Mesenchymal stem cell (in vitro differentiated cells and primary cell): ENCODE measurements around the gene SCARF2.
"Not testable (repeated sequence)": the region's sequence is repeated elsewhere in the genome, so short reads cannot be mapped to it uniquely, and the experiment has no call there.

Experiments used
- DNase-seq: peaks from one replicate; pipeline ENCODE4 v3.0.0-alpha.2; 2013
- H2AFZ ChIP-seq: one replicate; pipeline ENCODE4 v1.6.1; 2013; ENCODE audit warnings: low read depth, mild to moderate bottlenecking, control low read depth, inconsistent platforms, low read length, moderate library complexity
- H2AK5ac ChIP-seq: 2 replicates; pipeline ENCODE4 v1.6.1; 2013; ENCODE audit warnings: low read length, moderate library complexity, mild to moderate bottlenecking, inconsistent platforms; ENCODE audit not compliant: severe bottlenecking
- H2BK120ac ChIP-seq: one replicate; pipeline ENCODE4 v1.6.1; 2013; ENCODE audit warnings: low read depth, mild to moderate bottlenecking, inconsistent platforms, low read length, moderate library complexity
- H2BK12ac ChIP-seq, 2 experiments: one replicate each; pipeline ENCODE4 v1.6.1; 2013; ENCODE audit warnings: inconsistent platforms in 2 of 2, low read length in 2 of 2, mild to moderate bottlenecking in 2 of 2, moderate library complexity in 2 of 2, control low read depth in 1 of 2
- H2BK15ac ChIP-seq: one replicate; pipeline ENCODE4 v1.6.1; 2013; ENCODE audit warnings: mild to moderate bottlenecking, low read depth, inconsistent platforms; ENCODE audit not compliant: poor library complexity, severe bottlenecking
- H2BK5ac ChIP-seq: 2 replicates; pipeline ENCODE4 v1.6.1; 2013; ENCODE audit warnings: low read depth, mild to moderate bottlenecking, low read length, control low read depth, inconsistent platforms; ENCODE audit not compliant: poor library complexity, severe bottlenecking
- H3K14ac ChIP-seq, 2 experiments: one replicate each; pipeline ENCODE4 v1.6.1; 2013; ENCODE audit warnings: inconsistent platforms in 2 of 2, low read length in 2 of 2, control low read depth in 1 of 2, mild to moderate bottlenecking in 1 of 2, moderate library complexity in 1 of 2
- H3K18ac ChIP-seq, 2 experiments: one replicate each; pipeline ENCODE4 v1.6.1; 2013; ENCODE audit warnings: inconsistent platforms in 2 of 2, low read length in 2 of 2, control low read depth in 1 of 2, low read depth in 1 of 2, mild to moderate bottlenecking in 1 of 2
- H3K23ac ChIP-seq, 2 experiments: one replicate each; pipeline ENCODE4 v1.6.1; 2013; ENCODE audit warnings: inconsistent platforms in 2 of 2, low read length in 2 of 2, mild to moderate bottlenecking in 2 of 2, moderate library complexity in 2 of 2, control low read depth in 1 of 2
- H3K27ac ChIP-seq: 2 replicates; pipeline ENCODE4 v1.5.1; 2013; ENCODE audit warnings: mild to moderate bottlenecking, moderate library complexity, low read length, control low read depth, inconsistent platforms; ENCODE audit not compliant: poor library complexity, severe bottlenecking
- H3K27me3 ChIP-seq, 2 experiments: 2 replicates each; pipeline versions ENCODE4 v1.6.1 to v1.7.0; 2013; ENCODE audit warnings: low read length in 2 of 2, mild to moderate bottlenecking in 2 of 2, moderate library complexity in 2 of 2, control low read depth in 1 of 2, inconsistent platforms in 1 of 2; ENCODE audit not compliant: control insufficient read depth in 1 of 2, insufficient read depth in 1 of 2
- H3K36me3 ChIP-seq, 2 experiments: 2 replicates each; pipeline versions ENCODE4 v1.6.1 to v1.7.0; 2013; ENCODE audit warnings: low read length in 2 of 2, control low read depth in 1 of 2, inconsistent platforms in 1 of 2, low read depth in 1 of 2, mild to moderate bottlenecking in 1 of 2; ENCODE audit not compliant: insufficient read depth in 2 of 2, control insufficient read depth in 1 of 2
- H3K4ac ChIP-seq, 2 experiments: one replicate each; pipeline ENCODE4 v1.6.1; 2013; ENCODE audit warnings: inconsistent platforms in 2 of 2, low read length in 2 of 2, mild to moderate bottlenecking in 2 of 2, moderate library complexity in 2 of 2, control low read depth in 1 of 2, low read depth in 1 of 2
- H3K4me1 ChIP-seq: 2 replicates; pipeline ENCODE4 v1.6.1; 2013; ENCODE audit warnings: low read depth, low read length, control low read depth; ENCODE audit not compliant: control insufficient read depth, insufficient read depth
- H3K4me2 ChIP-seq: 2 replicates; pipeline ENCODE4 v1.6.1; 2013; ENCODE audit warnings: low read length, mild to moderate bottlenecking, inconsistent platforms; ENCODE audit not compliant: poor library complexity, severe bottlenecking
- H3K4me3 ChIP-seq, 2 experiments: 2 replicates each; pipeline versions ENCODE4 v1.5.1 to v1.7.0; 2013; ENCODE audit warnings: low read length in 2 of 2, mild to moderate bottlenecking in 2 of 2, control low read depth in 1 of 2, low read depth in 1 of 2; ENCODE audit not compliant: insufficient read depth in 1 of 2
- H3K79me1 ChIP-seq: replicated peaks from 2 replicates; pipeline ENCODE4 v1.6.1; 2013; ENCODE audit warnings: mild to moderate bottlenecking, control low read depth, low read length, inconsistent platforms; ENCODE audit not compliant: poor library complexity, severe bottlenecking
- H3K9ac ChIP-seq: 2 replicates; pipeline ENCODE4 v1.7.0; 2013; ENCODE audit warnings: mild to moderate bottlenecking, low read length, moderate library complexity
- H3K9me3 ChIP-seq: 2 replicates; pipeline ENCODE4 v1.7.0; 2013; ENCODE audit warnings: mild to moderate bottlenecking, low read length; ENCODE audit not compliant: control insufficient read depth
- H4K8ac ChIP-seq: one replicate; pipeline ENCODE4 v1.6.1; 2013; ENCODE audit warnings: inconsistent platforms, mild to moderate bottlenecking, low read length, moderate library complexity
- H4K91ac ChIP-seq: one replicate; pipeline ENCODE4 v1.6.1; 2013; ENCODE audit warnings: mild to moderate bottlenecking, low read length, inconsistent platforms
- WGBS: methylation state at CpG from one replicate; pipeline ENCODE4 v1.1.7; 2013; ENCODE audit warnings: mixed read lengths; 5-methylcytosine and 5-hydroxymethylcytosine counted together

Gene SCARF2

DNA sequence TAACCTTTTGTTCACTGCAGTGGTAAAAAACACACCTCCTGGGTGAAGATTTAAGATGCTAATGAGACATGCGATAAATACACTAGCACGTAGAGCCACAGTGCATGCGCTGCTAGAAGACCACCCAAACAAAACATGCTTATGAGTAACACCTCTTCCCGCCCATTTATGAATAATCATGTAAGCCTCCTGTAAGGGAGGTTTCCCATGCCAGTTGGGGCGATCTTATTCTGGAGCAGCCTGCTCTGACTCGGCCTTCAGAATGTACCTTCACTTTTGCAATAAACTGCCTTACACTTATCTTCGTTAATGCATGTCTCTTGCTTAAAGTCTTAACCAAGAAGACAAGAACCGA is 18.1 kb upstream of the SCARF2 start:
- Histone ChIP-seq H3K14ac (no peak overlapping the region), H2AK5ac (no peak overlapping the region), H3K4me2 (no peak overlapping the region), H3K79me1 (no peaks in the 10 kb centered on the region), H4K8ac (no peak overlapping the region), H3K4me3 (no peak overlapping the region), H3K18ac (no peak overlapping the region), H3K9me3 (no peaks in the 10 kb centered on the region), H3K27me3 (no peaks in the 10 kb centered on the region), H3K23ac (no peak overlapping the region), H2AFZ (no peak overlapping the region), H2BK12ac (no peak overlapping the region), H4K91ac (no peak overlapping the region), H3K36me3 (peaks cover 26 to 68% of the 10 kb centered on the region in 2 experiments), H3K4ac (no peak overlapping the region), H3K9ac (no peak overlapping the region), H2BK5ac (no peak overlapping the region), H2BK15ac (no peak overlapping the region), H3K4me1 (peaks cover 10% of the 10 kb centered on the region), H3K27ac (no peak overlapping the region), H2BK120ac (no peak overlapping the region)
- DNase-seq = no peak
- 93% methylated on average over 8 of the region's 8 CpGs for WGBS

- no peaks in the 10 kb centered on the region for H3K4me1 ChIP-seq
- no peak overlapping the region for H3K4me3 ChIP-seq
- H2BK5ac ChIP-seq = no peak overlapping the region
- H2AFZ ChIP-seq = no peak overlapping the region
- no peaks in the 10 kb centered on the region for H3K27me3 ChIP-seq
- H2BK15ac ChIP-seq = no peak overlapping the region
- H3K23ac ChIP-seq = no peak overlapping the region
- H4K91ac ChIP-seq = no peak overlapping the region
- H3K18ac ChIP-seq = no peak overlapping the region
- no peak overlapping the region for H3K4me2 ChIP-seq
- H3K9me3 ChIP-seq = no peaks in the 10 kb centered on the region
- no peak overlapping the region for H2AK5ac ChIP-seq
- H3K27ac ChIP-seq = no peak overlapping the region
- H3K14ac ChIP-seq = no peak overlapping the region
- H3K4ac ChIP-seq = no peak overlapping the region
- H3K36me3 ChIP-seq = peaks cover 24 to 58% of the 10 kb centered on the region in 2 experiments
- H3K79me1 ChIP-seq = no peaks in the 10 kb centered on the region
- H2BK120ac ChIP-seq = no peak overlapping the region
- WGBS = no CpG with 5 or more reads among the region's 3 CpGs
- DNase-seq = no peak
- no peak overlapping the region for H3K9ac ChIP-seq
- no peak overlapping the region for H2BK12ac ChIP-seq
- H4K8ac ChIP-seq = no peak overlapping the region
Observed at GRCh38 chr22:20453222-20453621, 15.6 kb upstream of the SCARF2 start.

DNA sequence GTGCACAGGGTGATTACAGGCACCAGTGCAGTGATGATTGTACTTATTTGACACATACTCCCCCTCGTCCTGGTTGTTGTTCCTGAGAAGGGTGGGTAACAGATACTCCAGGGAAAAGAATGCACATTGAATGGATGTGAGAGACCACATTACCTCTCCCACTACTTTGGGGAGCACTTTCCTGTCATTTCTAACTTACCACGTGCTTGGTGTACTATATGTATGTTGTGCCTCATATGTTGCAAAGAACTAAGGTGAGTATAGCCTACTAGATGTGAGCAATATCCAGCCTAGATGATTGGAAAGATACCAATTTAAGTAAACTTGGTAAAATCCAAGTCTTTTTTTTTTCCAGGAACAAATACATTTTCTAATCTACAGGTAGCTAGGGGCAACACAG is 14.3 kb upstream of the SCARF2 start:
- H3K23ac ChIP-seq = no peak overlapping the region
- H2BK12ac ChIP-seq = no peak overlapping the region
- H3K27me3 ChIP-seq = no peaks in the 10 kb centered on the region
- no peak overlapping the region for H2AFZ ChIP-seq
- H3K4me1 ChIP-seq = no peaks in the 10 kb centered on the region
- no peak overlapping the region for H2BK120ac ChIP-seq
- H3K9ac ChIP-seq = no peak overlapping the region
- no peak overlapping the region for H3K4me3 ChIP-seq
- H3K18ac ChIP-seq = no peak overlapping the region
- 100% methylated on average over 1 of the region's 2 CpGs for WGBS
- no peak overlapping the region for H2BK5ac ChIP-seq
- no peak overlapping the region for H3K14ac ChIP-seq
- no peak overlapping the region for H2AK5ac ChIP-seq
- no peak for DNase-seq
- H4K8ac ChIP-seq = no peak overlapping the region
- H2BK15ac ChIP-seq = no peak overlapping the region
- H3K4me2 ChIP-seq = no peak overlapping the region
- H3K9me3 ChIP-seq = no peaks in the 10 kb centered on the region
- H3K79me1 ChIP-seq = no peaks in the 10 kb centered on the region
- no peak overlapping the region for H3K27ac ChIP-seq
- no peak overlapping the region for H3K4ac ChIP-seq
- H3K36me3 ChIP-seq = peaks cover 16 to 47% of the 10 kb centered on the region in 2 experiments
- no peak overlapping the region for H4K91ac ChIP-seq

- WGBS = 99% methylated on average over 12 of the region's 15 CpGs
- DNase-seq = not testable (repeated sequence)
Observed at GRCh38 chr22:20451129-20451778, 13.6 kb upstream of the SCARF2 start.

More at GRCh38 chr22:20451129-20451778, 13.6 kb upstream of the SCARF2 start:
- H3K79me1 ChIP-seq, H3K4me2 ChIP-seq, H3K4ac ChIP-seq, H2AK5ac ChIP-seq, H3K9me3 ChIP-seq, H3K4me3 ChIP-seq, H3K9ac ChIP-seq, H2BK120ac ChIP-seq, H3K23ac ChIP-seq, H2BK5ac ChIP-seq, H3K14ac ChIP-seq, H3K27me3 ChIP-seq, H2BK15ac ChIP-seq, H3K4me1 ChIP-seq, H2AFZ ChIP-seq, H3K18ac ChIP-seq, H4K8ac ChIP-seq, H3K27ac ChIP-seq, H4K91ac ChIP-seq: not testable (repeated sequence)
- H3K36me3 ChIP-seq = peaks cover 20 to 46% of the 10 kb centered on the region in 2 experiments
- H2BK12ac ChIP-seq = peak overlapping the region in 1 of 2 experiments; percentile 14
